SK-N-SH (cell line): Measurements from ENCODE around the gene PPP6R2. TPM values are rescaled to one million over a fixed set of nuclear protein-coding genes. Genes with fewer than 3 reads are reported as not detected.
A peak's percentile ranks its signal among the peaks of the same experiment; 100 is the strongest.

Experiments
- CTCF ChIA-PET: fragments of 300-600, 350-600 bp; formaldehyde crosslinking; extraction: SDS; loops from one replicate; lab custom pipeline; 2021; lab: Yijun Ruan, JAX
- POLR2A ChIA-PET: fragments of 350-600 bp; sonication (Branson Sonifier 250); formaldehyde crosslinking; extraction: SDS; loops from one replicate; lab custom pipeline; 2020; ENCODE audit warnings: antibody characterized with exemption, inconsistent platforms; lab: Yijun Ruan, JAX
- DNase-seq: peaks from one replicate; pipeline ENCODE4 v3.0.0; 2012
- H2AFZ ChIP-seq: fragments of 200-600 bp; sonication (generic); 2 replicates; pipeline ENCODE4 v1.8.1; 2016; ENCODE audit warnings: antibody characterized with exemption, mild to moderate bottlenecking, low read depth
- H3F3A ChIP-seq: fragments of 200-600 bp; sonication (generic); replicated peaks from 2 replicates; pipeline ENCODE3; 2016; ENCODE audit warnings: antibody characterized with exemption, mild to moderate bottlenecking; ENCODE audit not compliant: insufficient read depth
- H3K27ac ChIP-seq, 2 experiments: fragments of 200-500 bp in 1 of 2; fragments of 200-600 bp in 1 of 2; sonication (Bioruptor generic) in 1 of 2; sonication (generic), shearing (Covaris generic) in 1 of 2; 2 replicates each; pipeline versions ENCODE4 v1.5.1 to v1.6.1; 2014 to 2016; ENCODE audit warnings: low read depth in 2 of 2, inconsistent platforms in 1 of 2, low read length in 1 of 2, mild to moderate bottlenecking in 1 of 2, mixed read lengths in 1 of 2
- H3K27me3 ChIP-seq: fragments of 200-600 bp; sonication (generic), shearing (Covaris generic); 2 replicates; pipeline ENCODE4 v1.6.1; 2016; ENCODE audit warnings: mixed run types; ENCODE audit not compliant: insufficient read depth
- H3K36me3 ChIP-seq, 2 experiments: fragments of 200-500 bp in 1 of 2; fragments of 200-600 bp in 1 of 2; sonication (Bioruptor generic) in 1 of 2; sonication (generic) in 1 of 2; replicated peaks in 1 of 2; 2 replicates each; pipeline versions ENCODE3 to v1.5.1; 2014 to 2016; ENCODE audit warnings: low read length in 1 of 2, mild to moderate bottlenecking in 1 of 2; ENCODE audit not compliant: insufficient read depth in 2 of 2, control insufficient read depth in 1 of 2
- H3K4me1 ChIP-seq, 2 experiments: fragments of 200-500 bp in 1 of 2; fragments of 200-600 bp in 1 of 2; sonication (Bioruptor generic) in 1 of 2; sonication (generic), shearing (Covaris generic) in 1 of 2; 2 replicates each; pipeline versions ENCODE4 v1.5.1 to v1.6.1; 2014 to 2016; ENCODE audit warnings: low read depth in 1 of 2, low read length in 1 of 2, mixed run types in 1 of 2; ENCODE audit not compliant: insufficient read depth in 2 of 2, control insufficient read depth in 1 of 2
- H3K4me2 ChIP-seq: fragments of 200-600 bp; sonication (generic), shearing (Covaris generic); 2 replicates; pipeline ENCODE4 v1.6.1; 2017; ENCODE audit warnings: mixed run types
- H3K4me3 ChIP-seq, 2 experiments: fragments of 200-500 bp in 1 of 2; fragments of 200-600 bp in 1 of 2; sonication (Bioruptor generic) in 1 of 2; sonication (generic), shearing (Covaris generic) in 1 of 2; 2 replicates each; pipeline versions ENCODE4 v1.5.1 to v1.8.1; 2014 to 2016; ENCODE audit warnings: low read depth in 2 of 2, inconsistent platforms in 1 of 2, low read length in 1 of 2, mild to moderate bottlenecking in 1 of 2, mixed read lengths in 1 of 2, moderate library complexity in 1 of 2
- H3K79me2 ChIP-seq: fragments of 200-600 bp; sonication (generic); 2 replicates; pipeline ENCODE4 v1.8.1; 2017; ENCODE audit warnings: mild to moderate bottlenecking; ENCODE audit not compliant: insufficient read depth
- H3K9ac ChIP-seq: fragments of 200-600 bp; sonication (generic); 2 replicates; pipeline ENCODE4 v1.6.1; 2017; ENCODE audit warnings: mixed run types
- H3K9me2 ChIP-seq: fragments of 200-600 bp; sonication (generic); 2 replicates; pipeline ENCODE4 v1.6.1; 2017; ENCODE audit warnings: mixed run types
- H3K9me3 ChIP-seq: fragments of 200-600 bp; sonication (generic); 2 replicates; pipeline ENCODE4 v1.6.1; 2017; ENCODE audit warnings: mixed run types, mild to moderate bottlenecking, moderate library complexity
- H4K20me1 ChIP-seq: fragments of 200-600 bp; sonication (generic); 2 replicates; pipeline ENCODE4 v1.6.1; 2017; ENCODE audit warnings: mild to moderate bottlenecking, mixed run types; ENCODE audit not compliant: insufficient read depth
- CTCF ChIP-seq: fragments of 200-600 bp; sonication (generic); IDR thresholded peaks from 2 replicates; pipeline ENCODE4 v1.6.1; 2017; ENCODE audit warnings: antibody characterized with exemption, mild to moderate bottlenecking, moderate library complexity
- ELF1 ChIP-seq: IDR thresholded peaks from 2 replicates; pipeline ENCODE4 v1.4.0; 2012
- EP300 ChIP-seq, 2 experiments: IDR thresholded peaks; 2 replicates each; pipeline versions ENCODE4 v1.4.0 to v1.6.1; 2012; ENCODE audit warnings: borderline replicate concordance in 1 of 2, low read depth in 1 of 2, low read length in 1 of 2
- EZH2phosphoT487 ChIP-seq: fragments of 200-600 bp; sonication (generic); IDR thresholded peaks from 2 replicates; pipeline ENCODE4 v1.6.1; 2017; ENCODE audit warnings: low read depth, mixed run types, mild to moderate bottlenecking, antibody characterized with exemption, moderate library complexity, borderline replicate concordance
- FOSL2 ChIP-seq: IDR thresholded peaks from 2 replicates; pipeline ENCODE4 v1.4.0; 2012; ENCODE audit warnings: low read depth, mild to moderate bottlenecking, moderate library complexity, borderline replicate concordance
- FOXJ3 ChIP-seq: sonication (generic); formaldehyde crosslinking; IDR thresholded peaks from 2 replicates; pipeline ENCODE4 v1.5.1; 2020; ENCODE audit warnings: mild to moderate bottlenecking, missing genetic modification reagents
- FOXM1 ChIP-seq: IDR thresholded peaks from 2 replicates; pipeline ENCODE4 v1.4.0; 2012; ENCODE audit warnings: low read depth, mild to moderate bottlenecking
- GATA2 ChIP-seq: sonication (generic); formaldehyde crosslinking; IDR thresholded peaks from 2 replicates; pipeline ENCODE4 v1.5.0; 2020; ENCODE audit warnings: mild to moderate bottlenecking, missing genetic modification reagents
- JUND ChIP-seq: IDR thresholded peaks from 2 replicates; pipeline ENCODE4 v1.4.0; 2012
- MAX ChIP-seq: IDR thresholded peaks from 2 replicates; pipeline ENCODE4 v1.4.0; 2012; ENCODE audit warnings: low read depth
- MEF2A ChIP-seq: IDR thresholded peaks from 2 replicates; pipeline ENCODE4 v1.4.0; 2012; ENCODE audit warnings: low read depth, borderline replicate concordance
- MXI1 ChIP-seq: IDR thresholded peaks from 2 replicates; pipeline ENCODE4 v1.6.1; 2012; ENCODE audit warnings: mild to moderate bottlenecking, low read depth, low read length, improper control_type of control experiment
- NFIC ChIP-seq: IDR thresholded peaks from 2 replicates; pipeline ENCODE4 v1.4.0; 2012; ENCODE audit warnings: borderline replicate concordance
- NRF1 ChIP-seq: IDR thresholded peaks from 2 replicates; pipeline ENCODE4 v1.6.1; 2012; ENCODE audit warnings: low read depth, mild to moderate bottlenecking, low read length
- POLR2AphosphoS5 ChIP-seq: IDR thresholded peaks from 2 replicates; pipeline ENCODE4 v1.6.1; 2012; ENCODE audit warnings: low read depth, low read length
- RCOR1 ChIP-seq: fragments of 150-350 bp; IDR thresholded peaks from 2 replicates; pipeline ENCODE4 v1.6.1; 2017; ENCODE audit warnings: antibody characterized with exemption, low read length
- TAF1 ChIP-seq: IDR thresholded peaks from 2 replicates; pipeline ENCODE4 v1.6.1; 2012; ENCODE audit warnings: low read depth, mild to moderate bottlenecking, low read length, moderate library complexity, borderline replicate concordance
- TCF12 ChIP-seq: IDR thresholded peaks from 2 replicates; pipeline ENCODE4 v1.4.0; 2012
- TEAD4 ChIP-seq: IDR thresholded peaks from 2 replicates; pipeline ENCODE4 v1.4.0; 2012; ENCODE audit warnings: mild to moderate bottlenecking, borderline replicate concordance; ENCODE audit not compliant: insufficient read depth
- USF2 ChIP-seq: fragments of 150-350 bp; IDR thresholded peaks from 2 replicates; pipeline ENCODE4 v1.6.1; 2017; ENCODE audit warnings: antibody characterized with exemption, low read length, low read depth, borderline replicate concordance
- YY1 ChIP-seq: IDR thresholded peaks from 2 replicates; pipeline ENCODE4 v1.4.0; 2012; ENCODE audit warnings: low read depth, mild to moderate bottlenecking
- WGBS: methylation state at CpG from one replicate; pipeline ENCODE4 v1.1.6; 2017; ENCODE audit warnings: low lambda C conversion rate; 5-methylcytosine and 5-hydroxymethylcytosine counted together
- polyA plus RNA-seq, 3 experiments: library from polyadenylated mRNA; depleted of rRNA; stranded (reverse); fragments of >200 nt; gene quantifications; 2 replicates each; pipeline ENCODE4 v1.2.3, GENCODE V29; 2012
- TF ChIP-seq, protein P1 (sequence below): IDR thresholded peaks from 2 replicates; pipeline ENCODE4; 2012

PPP6R2 gene
- 45.1 and 45.7 TPM in 2 replicates for polyA plus RNA-seq (2012; rRNA removed)
- 19.7 and 29.4 TPM in 2 replicates for polyA plus RNA-seq (2012; cell fraction: cytosol; rRNA removed)
- 132 and 167 TPM in 2 replicates for polyA plus RNA-seq (2012; cell fraction: nucleus; rRNA removed)

DNA sequence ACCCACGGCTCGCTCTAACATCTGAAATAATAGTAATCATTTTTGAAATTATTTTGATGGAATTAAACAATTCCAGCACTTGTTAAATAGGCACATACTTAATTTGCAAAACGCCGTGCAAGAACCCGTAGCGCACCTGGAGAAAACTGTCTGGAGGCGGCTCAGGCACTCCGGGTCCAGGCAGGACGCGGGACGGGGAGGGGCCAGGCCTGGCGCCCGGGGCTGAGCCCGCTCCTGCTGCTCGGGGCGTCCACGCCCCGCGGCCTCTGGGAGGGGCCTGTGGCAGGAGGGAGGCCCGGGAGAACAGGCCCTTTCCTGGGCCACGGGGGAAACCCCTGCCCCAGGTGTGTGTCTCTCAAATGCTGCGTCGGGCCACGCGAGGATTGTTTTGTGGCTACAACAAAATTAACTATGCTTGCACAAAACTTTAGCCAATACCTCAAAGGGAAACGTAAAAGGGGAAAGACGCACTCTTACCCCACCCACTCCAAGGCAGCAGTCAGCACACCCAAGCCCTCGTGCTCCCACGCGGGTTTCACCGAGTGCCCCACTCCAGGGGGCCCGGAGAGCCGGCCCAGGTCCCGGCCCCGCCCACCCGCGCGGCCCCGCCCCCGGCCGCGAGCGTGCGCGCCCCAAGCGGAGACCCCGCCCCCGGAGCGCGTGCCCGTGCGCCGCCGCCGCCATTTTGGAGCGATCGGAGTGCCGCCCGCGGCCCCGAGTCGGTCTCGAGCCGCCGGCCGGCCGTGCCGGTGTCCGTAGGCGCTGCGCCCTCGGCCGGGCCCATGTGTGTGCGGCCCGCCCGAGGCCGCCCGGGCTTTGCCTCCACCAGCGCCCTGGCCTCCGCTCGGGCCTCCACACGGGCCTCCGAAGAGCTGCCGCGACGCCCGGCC is at the start of gene PPP6R2:
PPP6R2 (plus strand) TSS at position 677 of the 890 bp plus-strand sequence. CDS start 50,582 bp downstream, outside the sequence.
- H3K27ac ChIP-seq, result peak within 1 kb of the TSS; percentile 56 to 84

More for the DNA sequence above, at the start of gene PPP6R2:
- H3K36me3 ChIP-seq, result no peaks in the 10 kb centered on the region
- 0% methylated on average over 13 of the region's 87 CpGs for WGBS
- peak within 1 kb of the TSS; percentile 56 to 75 for H3K4me3 ChIP-seq
- peak; percentile 97 for DNase-seq
- CTCF ChIA-PET, result interaction anchor here (0.6 to 3.3 kb wide), 37 partner anchors 9 to 423 kb away, joined by 3 to 75 read pairs (median 6); partner anchors contain the start of genes DENND6B, HDAC10, MAPK12 and PLXNB2
- H3K9me2 ChIP-seq, result no peaks in the 10 kb centered on the region
- H3K9me3 ChIP-seq, result no peaks in the 10 kb centered on the region
- POLR2A ChIA-PET, result interaction anchor here (1.0 to 1.8 kb wide), 2 partner anchors 15 to 82 kb away, joined by 3 to 5 read pairs; no protein-coding TSS in a partner anchor
- no peaks in the 10 kb centered on the region for H3K27me3 ChIP-seq
- peaks cover 16% of the 10 kb centered on the region for H4K20me1 ChIP-seq
- peaks cover 0 to 10% of the 10 kb centered on the region in 2 experiments; a peak in 1 of 4 replicates for H3K4me1 ChIP-seq
- peaks cover 17% of the 10 kb centered on the region for H3F3A ChIP-seq
- peak within 1 kb of the TSS; percentile 98 for H3K4me2 ChIP-seq
- peak within 1 kb of the TSS; percentile 82 for H3K9ac ChIP-seq
- TF ChIP-seq MEF2A (no peak), EZH2phosphoT487 (no peak), GATA2 (CRISPR knock-in tag) (no peak), TCF12 (no peak), MAX (no peak; the same call in none of the 2 replicates), EP300 (IDR thresholded peaks at IDR 0.05; ENCODE audit: borderline replicate concordance in 1 of 2, low read depth in 1 of 2, low read length in 1 of 2) (no peak), NFIC (no peak), POLR2AphosphoS5 (peak; percentile 52; the same call in 1 of the 2 replicates), TEAD4 (no peak), FOSL2 (no peak), FOXJ3 (no peak), JUND (no peak), NRF1 (peak; percentile 34; the same call in 1 of the 2 replicates), TAF1 (peak; percentile 47; the same call in 1 of the 2 replicates), FOXM1 (no peak), MXI1 (0 out of 2 replicates have a peak, but pooled peaks have one; percentile 9), CTCF (no peak), USF2 (no peak), ELF1 (no peak), YY1 (no peak; the same call in 1 of the 2 replicates), RCOR1 (no peak)
- TF ChIP-seq, protein P1, sequence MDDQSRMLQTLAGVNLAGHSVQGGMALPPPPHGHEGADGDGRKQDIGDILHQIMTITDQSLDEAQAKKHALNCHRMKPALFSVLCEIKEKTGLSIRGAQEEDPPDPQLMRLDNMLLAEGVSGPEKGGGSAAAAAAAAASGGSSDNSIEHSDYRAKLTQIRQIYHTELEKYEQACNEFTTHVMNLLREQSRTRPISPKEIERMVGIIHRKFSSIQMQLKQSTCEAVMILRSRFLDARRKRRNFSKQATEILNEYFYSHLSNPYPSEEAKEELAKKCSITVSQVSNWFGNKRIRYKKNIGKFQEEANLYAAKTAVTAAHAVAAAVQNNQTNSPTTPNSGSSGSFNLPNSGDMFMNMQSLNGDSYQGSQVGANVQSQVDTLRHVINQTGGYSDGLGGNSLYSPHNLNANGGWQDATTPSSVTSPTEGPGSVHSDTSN, result no peak
- peaks cover 18% of the 10 kb centered on the region for H3K79me2 ChIP-seq
- peak within 1 kb of the TSS; percentile 74 for H2AFZ ChIP-seq
